Naive thymus-derived CD4-positive, alpha-beta T cell (primary cell): ENCODE results near the gene MMD2. TPM values are rescaled to one million over a fixed set of nuclear protein-coding genes. Genes with fewer than 3 reads are reported as not detected.
A peak's percentile ranks its signal among the peaks of the same experiment; 100 is the strongest.

Experiments used
- ATAC-seq: fragments of 150-1000 bp; cut with Tn5 transposase; 2 replicates; pipeline ENCODE4 v1.10.0; 2021; ENCODE audit warnings: mild to moderate bottlenecking, moderate library complexity
- CTCF ChIA-PET: fragments of 350-600 bp; sonication (Branson Sonifier 250); formaldehyde crosslinking; loops from one replicate; lab custom pipeline; 2021; ENCODE audit warnings: antibody characterized with exemption; lab: Charles Lee
- POLR2A ChIA-PET: fragments of 350-600 bp; sonication (Branson Sonifier 250); formaldehyde crosslinking; loops from one replicate; lab custom pipeline; 2021; ENCODE audit warnings: antibody characterized with exemption, inconsistent platforms; lab: Charles Lee
- DNase-seq, 9 donors: peaks; one replicate each; pipeline versions ENCODE4 v3.0.0 to v3.0.0-alpha.2; 2020 to 2022; ENCODE audit warnings: mixed read lengths in 1 of 9
- H3K27ac ChIP-seq: one replicate; pipeline ENCODE4 v1.7.0; 2013; ENCODE audit warnings: mild to moderate bottlenecking, low read depth, low read length, moderate library complexity
- H3K27me3 ChIP-seq, 2 donors: one replicate each; pipeline ENCODE4 v1.7.0; 2013; ENCODE audit warnings: low read length in 2 of 2, mild to moderate bottlenecking in 2 of 2, moderate library complexity in 2 of 2; ENCODE audit not compliant: control insufficient read depth in 2 of 2, insufficient read depth in 2 of 2
- H3K36me3 ChIP-seq, 3 experiments: 1 replicate in 2 of 3; 2 replicates in 1 of 3; pipeline ENCODE4 v1.7.0; 2013; ENCODE audit warnings: low read length in 3 of 3, mild to moderate bottlenecking in 3 of 3, moderate library complexity in 1 of 3; ENCODE audit not compliant: insufficient read depth in 3 of 3, control insufficient read depth in 2 of 3
- H3K4me1 ChIP-seq, 2 donors: one replicate each; pipeline ENCODE4 v1.7.0; 2013; ENCODE audit warnings: low read length in 2 of 2, mild to moderate bottlenecking in 2 of 2, moderate library complexity in 1 of 2; ENCODE audit not compliant: control insufficient read depth in 2 of 2, insufficient read depth in 2 of 2
- H3K4me3 ChIP-seq: 2 replicates; pipeline ENCODE4 v1.7.0; 2013; ENCODE audit warnings: mild to moderate bottlenecking, low read length
- H3K9me3 ChIP-seq, 3 experiments: 1 replicate in 2 of 3; 2 replicates in 1 of 3; pipeline ENCODE4 v1.7.0; 2013; ENCODE audit warnings: low read length in 3 of 3; ENCODE audit not compliant: control insufficient read depth in 2 of 3
- H3K27ac Mint-ChIP-seq, 9 donors: one replicate each; pipeline ENCODE4 v1.8.0; 2020 to 2022; ENCODE audit warnings: mixed read lengths in 9 of 9, mild to moderate bottlenecking in 8 of 9, moderate library complexity in 5 of 9, inconsistent platforms in 2 of 9
- H3K27me3 Mint-ChIP-seq, 5 donors: one replicate each; pipeline ENCODE4 v1.8.0; 2021 to 2022; ENCODE audit warnings: mixed read lengths in 5 of 5, mild to moderate bottlenecking in 1 of 5
- H3K36me3 Mint-ChIP-seq, 5 donors: one replicate each; pipeline ENCODE4 v1.8.0; 2020 to 2022; ENCODE audit warnings: mixed read lengths in 5 of 5, mild to moderate bottlenecking in 3 of 5, inconsistent platforms in 1 of 5
- H3K4me1 Mint-ChIP-seq, 7 donors: one replicate each; pipeline ENCODE4 v1.8.0; 2020 to 2022; ENCODE audit warnings: mixed read lengths in 7 of 7, mild to moderate bottlenecking in 3 of 7, inconsistent platforms in 1 of 7
- H3K4me3 Mint-ChIP-seq, 10 donors: one replicate each; pipeline ENCODE4 v1.8.0; 2020 to 2022; ENCODE audit warnings: mild to moderate bottlenecking in 10 of 10, mixed read lengths in 10 of 10, moderate library complexity in 6 of 10, inconsistent platforms in 2 of 10
- H3K9me3 Mint-ChIP-seq, 11 donors: one replicate each; pipeline ENCODE4 v1.8.0; 2020 to 2022; ENCODE audit warnings: mixed read lengths in 11 of 11, mild to moderate bottlenecking in 4 of 11, inconsistent platforms in 1 of 11, moderate library complexity in 1 of 11
- intact Hi-C, 2 donors: fragments of 100-400 bp; cut with micrococcal nuclease; formaldehyde crosslinking; loops; one replicate each; pipeline ENCODE4 v1.15.1; 2023
- polyA plus RNA-seq, 2 donors: library from polyadenylated mRNA; unstranded; fragments of 300-500 nt; fragmentation: Illumina TruSeq; gene quantifications; one replicate each; pipeline ENCODE4 v1.2.3, GENCODE V29; 2021
- total RNA-seq, 6 experiments: library from RNA in 5 of 6; stranded (reverse) in 5 of 6; gene quantifications; 1 replicate in 5 of 6; 2 replicates in 1 of 6; pipeline ENCODE4 v1.2.3 and lab custom pipeline; 2021 to 2026

Gene MMD2
- total and polyA plus RNA-seq, 7 experiments from 2014 or later: not detected

GRCh38 chr7:4861227-4861626 is 97.8 kb downstream of the MMD2 start:
- Histone ChIP-seq H3K4me1 (no peaks in the 10 kb centered on the region), H3K9me3 (no peaks in the 10 kb centered on the region), H3K4me3 (no peak overlapping the region), H3K36me3 (no peaks in the 10 kb centered on the region), H3K27me3 (no peaks in the 10 kb centered on the region), H3K27ac (no peak overlapping the region)
- ChIA-PET CTCF (no interaction called here), POLR2A (no interaction called here)
- ATAC-seq: no peak
- peaks cover 0 to 35% (median 13%) of the 10 kb centered on the region in 11 donors for H3K9me3 Mint-ChIP-seq
- H3K27me3 Mint-ChIP-seq: peaks cover 36 to 66% (median 58%) of the 10 kb centered on the region in 5 donors
- H3K4me3 Mint-ChIP-seq: peak overlapping the region in 9 of 10 donors; percentile 3 to 79 (median 38)
- H3K27ac Mint-ChIP-seq: no peak overlapping the region
- H3K36me3 Mint-ChIP-seq: peaks cover 0 to 13% (median 0%) of the 10 kb centered on the region in 5 donors
- intact Hi-C loops: no loop called here
- no peak for DNase-seq
- H3K4me1 Mint-ChIP-seq: peaks cover 0 to 7% (median 3%) of the 10 kb centered on the region in 7 donors

GRCh38 chr7:4857189-4857588 is 101.8 kb downstream of the MMD2 start:
- no peak for DNase-seq
- Histone ChIP-seq H3K4me1 (no peaks in the 10 kb centered on the region), H3K27ac (no peak overlapping the region), H3K27me3 (no peaks in the 10 kb centered on the region), H3K36me3 (no peaks in the 10 kb centered on the region), H3K9me3 (no peaks in the 10 kb centered on the region), H3K4me3 (no peak overlapping the region)
- peaks cover 0 to 10% (median 3%) of the 10 kb centered on the region in 11 donors for H3K9me3 Mint-ChIP-seq
- H3K27ac Mint-ChIP-seq: no peak overlapping the region
- no peak for ATAC-seq
- no peaks in the 10 kb centered on the region for H3K36me3 Mint-ChIP-seq
- CTCF ChIA-PET: no interaction called here
- no peak overlapping the region for H3K4me3 Mint-ChIP-seq
- H3K27me3 Mint-ChIP-seq: peaks cover 8 to 36% (median 21%) of the 10 kb centered on the region in 5 donors
- POLR2A ChIA-PET: no interaction called here
- peaks cover 0 to 4% (median 2%) of the 10 kb centered on the region in 7 donors for H3K4me1 Mint-ChIP-seq
- intact Hi-C loops: no loop called here

DNA sequence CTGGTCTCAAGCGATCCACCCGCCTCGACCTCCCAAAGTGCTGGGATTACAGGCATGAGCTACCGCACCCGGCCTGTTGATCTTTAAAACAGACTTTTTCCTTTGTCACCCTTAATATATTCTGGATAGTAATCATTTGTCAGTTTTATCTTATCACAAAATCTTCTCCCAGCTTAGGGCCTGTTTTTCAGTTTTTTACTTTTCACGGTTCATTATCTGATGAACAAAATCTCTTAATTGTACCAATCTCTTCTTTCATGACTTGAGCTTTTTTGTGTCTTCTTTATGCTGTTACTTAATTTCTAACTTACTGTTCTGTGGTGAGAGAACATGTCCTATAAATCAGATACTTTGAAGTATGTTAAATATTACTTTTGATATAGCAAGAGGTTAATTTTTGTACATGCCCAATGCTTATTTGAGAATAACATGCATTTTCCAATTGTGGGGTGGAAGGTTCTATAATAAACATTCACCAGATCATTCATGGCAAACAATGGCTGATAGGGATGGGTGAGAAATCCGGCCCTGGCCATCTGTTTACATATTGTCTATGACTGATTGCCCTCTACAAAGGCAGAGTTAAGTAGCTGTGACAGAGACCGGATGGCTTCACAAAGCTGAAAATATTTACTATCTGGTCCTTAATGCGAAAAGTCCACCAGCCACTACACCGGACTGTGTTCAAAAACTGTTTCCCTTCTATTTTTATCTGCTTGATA is 102.5 kb downstream of the MMD2 start:
- no peak overlapping the region for H3K27ac ChIP-seq
- H3K4me1 Mint-ChIP-seq: peaks cover 0 to 7% (median 2%) of the 10 kb centered on the region in 7 donors
- H3K27me3 ChIP-seq: no peaks in the 10 kb centered on the region
- H3K36me3 Mint-ChIP-seq: no peaks in the 10 kb centered on the region
- intact Hi-C loops: no loop called here
- ChIA-PET CTCF (no interaction called here), POLR2A (no interaction called here)
- no peak overlapping the region for H3K4me3 Mint-ChIP-seq
- H3K27ac Mint-ChIP-seq: no peak overlapping the region
- H3K9me3 Mint-ChIP-seq: peaks cover 0 to 6% (median 3%) of the 10 kb centered on the region in 11 donors
- peaks cover 5 to 31% (median 17%) of the 10 kb centered on the region in 5 donors for H3K27me3 Mint-ChIP-seq
- no peak overlapping the region for H3K4me3 ChIP-seq
- H3K36me3 ChIP-seq: no peaks in the 10 kb centered on the region
- H3K9me3 ChIP-seq: no peaks in the 10 kb centered on the region
- no peak for ATAC-seq
- H3K4me1 ChIP-seq: no peaks in the 10 kb centered on the region
- no peak for DNase-seq

Other genes with a start within 250 kb of the MMD2 start
- 100 to 1,000 TPM in 1 of 5 experiments, 10 to 100 TPM in 4; 69.4 to 114 (median 90.1) TPM for gene AP5Z1, start 183.6 kb downstream of the MMD2 start, total RNA-seq
- 10 to 100 TPM; 36.7 to 49.1 TPM for gene AP5Z1, start 183.6 kb downstream of the MMD2 start, polyA plus RNA-seq
- gene PAPOLB, start 97.2 kb downstream of the MMD2 start, total RNA-seq: not detected
- gene PAPOLB, start 97.2 kb downstream of the MMD2 start, polyA plus RNA-seq: not detected
- gene RADIL, start 75.5 kb downstream of the MMD2 start, total RNA-seq: under 1 TPM in 2 of 5 experiments, not detected in 3; 0.08 to 0.12 TPM
- gene RADIL, start 75.5 kb downstream of the MMD2 start, polyA plus RNA-seq: under 1 TPM in 1 of 2 donors, not detected in 1; 0.04 TPM
- gene RBAK, start 86.7 kb upstream of the MMD2 start, total RNA-seq: 10 to 100 TPM; 11.8 to 21.8 (median 17.5) TPM
- 1 to 10 TPM; 4.1 to 4.8 TPM for gene RBAK, start 86.7 kb upstream of the MMD2 start, polyA plus RNA-seq
- gene WIPI2, start 231.0 kb upstream of the MMD2 start, total RNA-seq: 100 to 1,000 TPM in 2 of 5 experiments, 10 to 100 TPM in 3; 57.3 to 120 (median 87.1) TPM
- 100 to 1,000 TPM in 1 of 2 donors, 10 to 100 TPM in 1; 83.4 to 118 TPM for gene WIPI2, start 231.0 kb upstream of the MMD2 start, polyA plus RNA-seq